Right forelimb (tissue), 1 donor: ENCODE measurements around the gene PTPRM.

ENCODE experiments used
- DNase-seq: peaks from one replicate; pipeline ENCODE4 v3.0.0-alpha.2; 2018

The PTPRM gene

GRCh38 chr18:8301427-8302172 is 734.5 kb downstream of the PTPRM start:
- DNase-seq, result no peak

GRCh38 chr18:8303151-8303755 is 736.1 kb downstream of the PTPRM start:
- DNase-seq, result no peak

DNA sequence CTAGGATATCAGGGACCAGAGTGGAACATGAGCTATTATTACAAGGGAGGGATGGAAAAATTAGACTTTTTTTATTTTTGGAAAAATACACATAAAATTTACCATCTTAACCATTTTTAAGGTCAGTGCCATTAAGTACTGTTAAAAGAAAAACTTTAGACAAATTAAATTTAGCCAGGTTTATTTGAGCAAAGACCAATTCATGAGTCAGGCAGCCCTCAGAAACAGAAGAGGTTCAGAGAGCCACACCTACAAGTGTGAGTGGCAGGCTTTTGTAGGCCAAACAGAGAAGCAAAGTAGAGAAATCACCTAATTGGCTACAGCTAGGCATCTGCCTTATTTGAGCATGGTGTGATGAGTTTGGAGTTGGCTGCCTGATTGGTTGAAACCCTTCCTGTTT is 740.8 kb downstream of the PTPRM start:
- no peak for DNase-seq

DNA sequence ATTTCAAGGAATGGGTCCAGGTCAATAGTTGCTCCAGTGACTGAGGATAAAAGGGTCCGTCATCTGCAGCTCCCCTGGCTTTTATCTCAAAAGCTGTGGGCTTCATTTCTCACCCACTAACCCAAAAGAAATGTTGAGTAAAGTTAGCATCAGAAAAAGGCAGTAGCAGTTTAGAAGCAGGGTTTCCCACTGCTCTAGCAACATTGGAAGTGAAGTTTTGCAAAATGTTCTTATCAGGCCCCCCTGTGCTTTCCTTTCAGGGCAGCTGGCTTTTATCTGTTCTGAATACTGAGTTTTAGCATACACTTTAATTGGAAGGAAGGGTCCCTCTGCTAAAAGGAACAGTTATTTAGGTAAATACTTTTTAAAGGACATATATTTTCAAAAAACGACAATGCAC is 745.9 kb downstream of the PTPRM start:
- DNase-seq, result no peak

DNA sequence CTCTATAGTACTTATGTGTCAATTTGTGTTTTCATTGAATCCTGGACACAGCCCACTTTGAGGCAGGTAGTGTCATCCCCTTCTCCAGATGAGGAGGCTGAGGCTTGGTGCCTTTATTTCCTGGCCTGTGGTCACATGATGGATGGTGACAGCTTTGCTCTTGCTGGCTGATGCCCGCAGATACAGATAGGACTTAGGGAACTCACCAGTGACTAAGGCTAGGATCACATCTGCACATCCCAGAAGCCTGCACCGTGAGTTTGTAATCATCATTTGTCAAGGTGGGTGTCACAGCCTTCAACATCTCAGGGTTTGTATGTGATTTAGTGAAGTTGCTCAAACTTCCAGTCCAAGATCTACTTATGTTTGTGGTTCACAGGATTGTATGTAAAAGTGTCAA is 747.0 kb downstream of the PTPRM start:
- DNase-seq, result no peak

- no peak for DNase-seq
Measured at GRCh38 chr18:8319798-8320489, 752.8 kb downstream of the PTPRM start.

DNA sequence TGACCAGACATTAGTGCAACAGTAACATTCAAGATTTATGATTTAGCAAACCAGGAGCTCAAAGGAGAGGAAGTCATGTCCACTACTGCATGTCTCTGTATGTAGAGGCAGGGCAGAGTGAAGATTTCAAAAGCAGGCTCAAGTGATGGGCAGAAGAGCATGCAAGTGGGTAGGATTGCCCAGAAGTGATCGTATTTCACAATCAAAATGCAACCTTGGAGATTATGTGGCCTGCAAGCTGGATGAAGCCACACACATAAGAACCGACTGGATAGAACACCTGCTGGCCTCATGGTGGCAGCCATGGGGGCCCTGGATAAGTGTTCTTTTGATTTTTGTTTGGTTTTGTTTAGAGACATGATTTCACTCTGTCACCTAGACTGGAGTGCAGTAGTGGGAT is 755.4 kb downstream of the PTPRM start:
- DNase-seq, result no peak

GRCh38 chr18:8324343-8325065 is 757.4 kb downstream of the PTPRM start:
- no peak for DNase-seq

GRCh38 chr18:8326763-8327394 is 759.8 kb downstream of the PTPRM start:
- no peak for DNase-seq

DNA sequence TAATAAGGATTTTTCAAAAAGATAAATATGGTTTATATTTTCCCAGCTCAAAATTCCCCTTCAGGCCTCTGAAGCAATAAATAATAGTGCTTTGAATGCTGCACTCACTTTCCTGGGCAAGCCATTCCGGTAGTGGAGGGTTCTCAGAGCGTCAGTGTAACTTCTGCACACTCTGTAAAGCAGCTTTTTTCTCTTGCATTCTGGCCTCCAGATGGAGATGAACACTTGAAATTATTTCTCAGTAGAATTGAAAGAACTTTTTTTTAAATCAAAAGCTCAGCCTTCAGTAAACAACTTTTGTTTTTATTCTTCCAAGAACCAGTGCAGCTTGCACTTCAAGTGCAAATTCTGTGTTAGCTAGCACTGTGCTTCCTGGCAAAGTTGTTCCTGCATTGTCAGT is 761.0 kb downstream of the PTPRM start:
- no peak for DNase-seq

GRCh38 chr18:8329186-8329771 is 762.2 kb downstream of the PTPRM start:
- DNase-seq, result no peak

- DNase-seq, result no peak
Measured at GRCh38 chr18:8330575-8330974, 763.5 kb downstream of the PTPRM start.

DNA sequence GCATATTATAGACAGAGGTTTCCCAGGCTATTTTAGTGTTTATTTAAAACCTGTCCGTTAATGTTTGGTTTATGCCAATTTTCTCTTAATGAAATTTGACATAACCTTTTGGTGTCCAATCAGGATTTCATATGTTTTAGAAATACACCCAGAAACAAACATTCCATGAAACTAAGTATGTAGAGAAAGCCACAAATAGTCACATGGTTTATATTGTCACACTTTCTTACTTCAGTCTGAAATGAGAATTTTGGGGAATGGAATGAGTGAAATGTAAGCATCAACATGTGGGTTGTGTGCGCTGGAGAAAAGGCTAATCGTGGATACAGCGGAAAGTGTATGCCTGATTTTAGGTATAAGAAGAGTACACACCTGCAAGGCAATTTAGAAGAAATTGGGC is 765.2 kb downstream of the PTPRM start:
- DNase-seq, result no peak

GRCh38 chr18:8333961-8334360 is 766.8 kb downstream of the PTPRM start:
- no peak for DNase-seq

DNA sequence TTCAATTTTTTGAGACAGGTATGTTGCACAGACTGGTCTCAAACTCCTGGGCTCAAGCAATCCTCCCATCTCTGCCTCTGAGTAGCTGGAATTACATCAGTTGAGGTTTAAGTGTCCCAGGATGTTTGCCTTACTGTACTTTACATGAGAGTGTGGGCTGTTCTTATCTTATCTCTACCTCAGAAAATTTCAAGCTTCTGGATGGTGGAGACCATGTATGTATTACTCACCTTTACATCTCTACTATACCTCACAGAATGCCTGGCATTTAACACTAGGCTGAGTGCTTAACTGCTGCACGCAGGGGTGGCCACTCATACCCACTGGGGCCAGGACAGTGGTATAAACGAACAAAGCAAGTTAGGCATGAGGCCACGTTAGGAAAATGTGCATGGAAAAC is 770.1 kb downstream of the PTPRM start:
- DNase-seq, result no peak

GRCh38 chr18:8339210-8339609 is 772.1 kb downstream of the PTPRM start:
- DNase-seq, result no peak

DNA sequence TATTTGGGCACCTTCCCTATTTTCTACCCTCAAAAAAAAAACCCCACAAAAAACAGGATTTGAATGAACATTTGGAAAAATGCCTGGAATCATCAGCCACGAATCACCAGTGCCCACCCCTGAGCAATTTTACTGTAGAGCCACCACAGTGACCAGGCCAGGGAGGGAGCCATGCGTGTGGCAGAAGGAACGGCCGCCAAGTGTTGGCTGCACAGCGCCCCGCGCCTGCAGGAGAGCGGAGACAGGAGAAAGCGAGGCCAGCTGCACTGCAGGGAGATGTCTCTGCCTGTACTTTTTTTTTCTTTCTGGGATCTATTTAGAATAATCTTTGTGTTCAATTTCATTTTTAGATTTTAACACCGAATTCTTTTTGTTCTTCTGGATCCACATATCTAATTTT is 772.8 kb downstream of the PTPRM start:
- no peak for DNase-seq

DNA sequence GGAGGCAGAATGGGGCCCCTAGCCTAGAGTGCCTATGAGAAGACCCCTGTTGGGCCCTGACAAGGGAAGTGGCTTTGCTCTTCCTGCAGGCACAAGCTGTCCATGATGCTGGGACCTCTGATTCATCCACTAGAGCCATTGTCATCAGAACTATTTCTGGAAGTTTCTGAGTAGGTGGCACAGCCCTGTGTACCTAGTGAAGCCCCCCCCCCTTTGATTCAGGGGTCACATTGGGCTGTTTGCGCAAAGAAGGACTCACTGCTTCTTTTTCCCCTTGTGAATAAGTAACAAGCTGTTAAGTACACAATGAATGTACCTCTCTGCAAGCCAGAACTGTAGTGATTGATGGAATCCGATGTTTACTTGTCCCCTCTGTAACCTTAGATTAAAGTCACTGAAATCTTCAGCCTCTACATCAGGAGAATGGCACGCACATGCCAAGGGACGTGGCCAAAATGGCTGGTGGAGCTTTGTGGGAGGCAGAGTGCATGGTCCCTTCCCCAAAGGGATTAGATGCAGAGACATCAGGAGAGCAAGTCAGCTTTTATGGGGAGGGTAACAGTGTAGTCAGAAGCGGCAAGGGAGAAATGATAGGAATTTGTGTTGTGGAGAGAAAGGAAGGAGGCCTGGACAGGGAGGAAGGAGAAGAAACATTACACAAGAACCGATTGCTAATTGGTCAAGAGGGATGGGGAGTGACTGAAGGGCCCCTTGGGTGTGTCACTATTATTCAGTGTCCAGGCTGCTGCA is 774.5 kb downstream of the PTPRM start:
- DNase-seq, result no peak

DNA sequence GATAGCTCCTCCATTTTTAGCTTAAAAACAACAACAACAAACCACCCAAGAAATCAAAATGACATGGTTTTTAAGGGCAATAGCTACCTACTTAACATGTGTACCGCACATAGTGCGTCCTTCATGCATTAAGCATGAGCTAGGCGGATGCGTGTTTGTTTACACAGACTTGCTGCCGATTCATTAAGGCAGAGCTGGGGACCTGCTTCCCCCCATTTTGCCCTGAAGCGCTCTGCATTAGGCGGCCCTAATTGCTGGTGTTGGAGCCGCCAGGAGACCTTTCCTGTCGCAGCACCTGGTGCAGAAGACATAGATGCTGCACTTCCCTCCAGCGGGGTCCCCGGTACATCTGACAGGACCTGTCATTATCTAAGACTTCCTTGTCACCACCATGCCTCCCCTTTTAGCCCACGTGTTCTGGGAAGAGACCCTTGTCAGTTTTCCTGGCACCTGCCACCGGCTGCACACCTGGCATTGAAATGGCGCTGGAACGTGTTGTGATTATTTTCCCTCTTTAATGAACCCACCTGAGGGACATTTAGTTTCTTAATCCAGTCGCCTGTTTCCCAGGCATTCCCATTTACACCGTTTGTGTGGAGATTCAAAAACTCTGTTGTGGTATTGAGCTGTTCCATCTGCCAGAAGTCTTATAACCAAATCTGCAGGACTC is 781.1 kb downstream of the PTPRM start:
- DNase-seq, result no peak

DNA sequence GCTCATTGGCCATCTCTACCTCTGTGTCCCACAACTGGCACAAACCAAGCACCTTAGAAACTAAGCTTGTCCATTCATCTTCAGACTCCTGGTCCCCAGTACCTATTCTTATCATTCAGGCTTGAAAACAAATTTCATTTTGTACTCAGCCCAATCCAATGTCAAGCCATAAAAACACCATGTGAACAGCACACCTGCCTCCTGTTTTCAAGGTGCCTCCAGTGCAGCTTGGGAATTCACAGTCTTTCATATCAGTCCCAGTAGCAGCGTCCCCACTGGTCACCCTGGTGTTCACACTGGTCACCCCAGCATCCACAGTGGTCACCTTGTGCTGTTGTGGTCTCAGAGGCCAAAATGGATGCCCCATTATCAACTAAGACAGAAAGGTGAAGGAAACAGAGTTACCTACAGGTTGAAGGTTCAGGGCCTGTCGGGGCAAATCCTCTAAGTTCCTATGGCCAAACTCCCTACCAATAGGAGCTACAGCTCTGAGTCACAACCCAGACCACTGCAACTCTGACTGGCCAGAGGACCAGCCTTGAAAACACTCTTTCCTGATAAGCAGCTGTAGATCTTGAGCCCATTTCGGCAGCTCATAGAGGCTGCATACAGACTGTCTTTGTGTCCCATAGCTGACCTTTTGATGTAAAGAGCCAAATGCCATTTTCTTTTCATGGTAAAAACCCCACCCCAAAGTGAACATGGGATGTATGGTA is 782.6 kb downstream of the PTPRM start:
- DNase-seq, result no peak

DNA sequence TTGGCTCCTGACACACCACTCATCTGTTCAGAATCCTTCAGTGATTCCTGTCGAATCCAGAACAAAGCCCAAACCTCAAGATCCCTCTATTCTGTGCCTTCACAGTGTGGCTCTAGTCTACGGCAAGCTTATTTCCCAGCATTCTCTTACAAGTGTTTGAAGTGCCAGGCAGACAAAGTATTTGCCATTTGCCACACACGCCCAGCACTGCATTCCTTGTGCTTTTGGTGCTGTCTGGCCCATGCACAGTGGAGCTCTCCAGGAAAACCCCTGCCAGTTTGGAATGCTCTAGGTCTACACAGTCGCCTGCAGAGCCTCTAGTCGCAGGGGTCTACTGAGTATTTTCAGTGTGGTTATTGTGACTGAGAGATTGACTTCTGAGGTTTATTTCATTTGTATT is 783.5 kb downstream of the PTPRM start:
- DNase-seq, result no peak
